Ectodermal cell (in vitro differentiated cells): ENCODE data around the gene DLG3.

Experiments used
- H3K27ac ChIP-seq: 2 replicates; pipeline ENCODE4 v1.7.0; 2013; ENCODE audit warnings: mild to moderate bottlenecking, low read depth, low read length; ENCODE audit not compliant: insufficient read depth, poor library complexity, severe bottlenecking
- H3K27me3 ChIP-seq: 2 replicates; pipeline ENCODE4 v1.7.0; 2013; ENCODE audit warnings: mild to moderate bottlenecking, low read length; ENCODE audit not compliant: insufficient read depth, control insufficient read depth, poor library complexity, severe bottlenecking
- H3K36me3 ChIP-seq: one replicate; pipeline ENCODE4 v1.7.0; 2013; ENCODE audit warnings: low read length; ENCODE audit not compliant: control insufficient read depth, insufficient read depth
- H3K4me1 ChIP-seq: one replicate; pipeline ENCODE4 v1.7.0; 2013; ENCODE audit warnings: low read length; ENCODE audit not compliant: control insufficient read depth, insufficient read depth
- H3K4me3 ChIP-seq: 2 replicates; pipeline ENCODE4 v1.7.0; 2013; ENCODE audit warnings: low read depth, low read length, control low read depth; ENCODE audit not compliant: insufficient read depth
- H3K9me3 ChIP-seq: 2 replicates; pipeline ENCODE4 v1.7.0; 2013; ENCODE audit warnings: mild to moderate bottlenecking, low read length, moderate library complexity; ENCODE audit not compliant: control insufficient read depth
- WGBS, 2 experiments: methylation state at CpG; one replicate each; pipeline ENCODE4 v1.1.7; 2013; ENCODE audit warnings: missing lambda C conversion rate in 2 of 2; 5-methylcytosine and 5-hydroxymethylcytosine counted together

DLG3 gene

DNA sequence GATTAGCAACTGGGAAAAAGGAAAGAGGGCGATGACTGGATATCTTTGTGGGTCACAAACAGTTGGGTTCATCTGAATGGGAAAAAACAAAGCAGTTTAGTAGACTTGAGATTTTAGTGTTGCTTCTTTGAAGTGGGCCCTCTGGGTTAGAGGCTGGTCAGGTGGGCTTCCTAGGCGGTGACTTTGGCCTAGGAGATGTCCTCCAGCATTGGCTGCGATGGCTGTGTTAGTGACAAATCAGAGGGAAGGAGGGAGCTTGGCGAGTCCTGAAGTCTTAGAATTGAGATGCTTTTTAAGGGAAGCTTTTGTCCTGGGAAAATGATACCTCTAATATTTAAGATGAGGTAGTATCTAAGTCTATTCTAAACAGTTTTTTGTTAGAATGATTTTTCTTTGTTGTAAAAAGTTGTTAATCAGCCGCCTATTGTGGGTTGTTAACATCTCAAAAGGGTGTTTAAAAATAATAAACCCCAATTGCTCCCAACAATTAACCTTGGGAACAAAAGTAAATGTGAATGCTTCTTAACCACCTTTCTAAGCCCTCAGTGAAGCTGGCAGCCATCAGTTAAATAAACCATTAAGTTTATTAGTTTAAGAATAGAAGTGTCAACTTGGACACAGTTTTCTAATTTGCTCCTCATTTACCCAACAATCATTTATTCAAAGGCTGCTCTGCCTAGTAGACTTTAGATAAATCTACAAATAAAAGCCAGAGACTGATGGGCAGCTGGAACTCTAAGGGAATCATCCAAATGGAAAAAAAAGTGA, 31.7 kb downstream of the DLG3 start:
- Histone ChIP-seq H3K36me3 (peaks cover 4% of the 10 kb centered on the region), H3K27ac (no peak overlapping the region), H3K4me1 (peaks cover 35% of the 10 kb centered on the region), H3K4me3 (no peak overlapping the region), H3K9me3 (no peaks in the 10 kb centered on the region), H3K27me3 (no peaks in the 10 kb centered on the region)
- WGBS, 2 experiments, result 35 to 41% methylated on average over 4 of the region's 5 CpGs

DNA sequence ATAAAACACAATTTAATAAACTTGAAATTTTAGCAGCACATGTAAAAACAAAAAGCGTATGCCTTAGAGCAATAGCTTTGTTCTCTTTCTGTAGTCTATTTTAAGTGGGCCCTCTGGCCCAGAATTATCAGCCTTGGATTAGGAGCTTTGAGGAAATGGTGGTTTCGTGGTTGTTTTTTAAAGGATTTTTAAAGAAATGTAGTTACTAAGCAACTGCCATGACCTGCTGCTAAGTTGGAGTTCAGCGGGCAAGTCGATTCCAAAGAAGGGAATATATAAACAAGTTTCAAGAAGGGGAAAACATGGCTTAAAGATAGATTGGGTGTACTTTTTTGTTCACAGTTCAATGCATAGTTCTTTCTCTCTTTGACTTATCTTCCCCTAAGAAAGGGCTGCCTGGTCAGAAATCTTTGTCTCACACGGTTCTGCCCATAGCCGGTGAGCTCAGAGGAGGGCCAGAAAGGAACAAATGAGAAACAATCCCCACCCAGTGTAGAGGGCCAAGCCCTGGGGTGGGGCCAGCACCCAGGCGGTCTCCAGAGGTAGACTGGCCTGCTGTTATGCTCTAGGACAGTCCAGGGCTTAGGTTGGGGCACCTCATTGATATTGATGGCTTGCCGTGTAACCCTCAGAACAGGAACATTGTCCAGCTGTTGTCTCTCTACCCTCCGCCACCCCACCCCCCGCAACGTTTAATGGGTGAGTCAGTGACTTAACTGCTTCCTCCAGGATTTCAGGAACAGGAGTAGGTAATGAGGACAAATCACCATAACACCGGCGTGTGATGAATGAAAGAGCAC, 32.5 kb downstream of the DLG3 start:
- peak overlapping the region; percentile 36 for H3K27ac ChIP-seq
- no peaks in the 10 kb centered on the region for H3K27me3 ChIP-seq
- H3K4me3 ChIP-seq, result no peak overlapping the region
- WGBS, 2 experiments, result 27 to 32% methylated on average over 12 to 13 of the region's 13 CpGs
- H3K9me3 ChIP-seq, result no peaks in the 10 kb centered on the region
- H3K36me3 ChIP-seq, result peaks cover 4% of the 10 kb centered on the region
- H3K4me1 ChIP-seq, result peaks cover 35% of the 10 kb centered on the region

DNA sequence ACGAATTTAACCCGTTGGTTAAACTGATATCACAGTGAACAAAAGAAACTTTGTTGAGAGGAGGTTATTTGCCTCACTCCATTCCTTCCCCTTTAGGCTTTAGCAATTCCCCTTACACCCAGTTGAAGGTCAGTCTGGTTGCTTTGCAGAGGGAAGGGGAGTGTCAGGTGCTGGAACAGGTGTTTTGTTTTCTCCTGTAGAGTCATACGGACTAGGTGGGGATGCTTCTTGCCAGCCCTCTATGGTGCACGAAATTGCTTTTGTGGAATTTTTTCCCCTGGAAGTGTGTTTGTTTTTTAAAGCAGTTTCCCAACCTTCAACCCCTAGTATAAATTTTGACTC, 33.1 kb downstream of the DLG3 start:
- H3K36me3 ChIP-seq, result peaks cover 4% of the 10 kb centered on the region
- H3K4me3 ChIP-seq, result no peak overlapping the region
- WGBS, 2 experiments, result 24 to 33% methylated on average over 3 to 4 of the region's 4 CpGs
- H3K9me3 ChIP-seq, result no peaks in the 10 kb centered on the region
- no peaks in the 10 kb centered on the region for H3K27me3 ChIP-seq
- H3K27ac ChIP-seq, result no peak overlapping the region
- H3K4me1 ChIP-seq, result peaks cover 35% of the 10 kb centered on the region

DNA sequence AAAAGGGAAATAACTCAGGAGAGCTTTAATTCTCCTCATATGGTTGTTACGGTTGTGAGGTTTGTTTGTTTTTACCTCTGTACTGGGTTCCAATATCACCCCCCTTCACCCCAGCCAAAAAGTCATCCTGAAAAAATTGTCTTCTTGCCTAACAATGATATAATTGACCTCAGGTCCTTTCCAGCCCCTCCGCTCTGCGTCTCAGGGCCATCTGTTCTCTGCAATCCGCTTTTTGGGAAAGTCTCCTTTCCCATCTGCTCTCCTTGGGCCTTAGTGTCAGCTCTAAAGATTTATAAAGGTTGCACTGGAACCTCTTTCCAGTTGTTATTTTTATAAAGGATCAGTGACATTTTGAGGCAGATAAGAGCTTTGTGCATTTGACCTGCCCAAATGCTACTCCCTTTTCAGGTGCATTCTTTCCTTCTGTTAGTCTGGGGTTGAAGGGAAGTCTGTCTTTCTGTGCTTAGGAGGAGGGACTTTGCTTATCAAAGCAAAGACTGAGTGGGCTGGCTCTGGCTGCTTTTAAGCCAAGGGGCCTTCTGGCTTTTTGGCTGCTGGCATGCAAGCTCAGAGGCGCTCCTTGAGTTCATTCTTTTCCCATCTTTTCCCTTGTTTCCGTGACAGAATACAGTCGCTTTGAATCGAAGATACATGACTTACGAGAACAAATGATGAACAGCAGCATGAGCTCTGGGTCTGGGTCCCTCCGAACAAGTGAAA, 34.1 kb downstream of the DLG3 start:
- Histone ChIP-seq H3K27me3 (no peaks in the 10 kb centered on the region), H3K4me3 (no peak overlapping the region), H3K4me1 (peaks cover 38% of the 10 kb centered on the region), H3K36me3 (peaks cover 4% of the 10 kb centered on the region), H3K27ac (peak overlapping the region; percentile 2), H3K9me3 (no peaks in the 10 kb centered on the region)
- WGBS, 2 experiments, result 55 to 58% methylated on average over 9 to 10 of the region's 10 CpGs

DNA sequence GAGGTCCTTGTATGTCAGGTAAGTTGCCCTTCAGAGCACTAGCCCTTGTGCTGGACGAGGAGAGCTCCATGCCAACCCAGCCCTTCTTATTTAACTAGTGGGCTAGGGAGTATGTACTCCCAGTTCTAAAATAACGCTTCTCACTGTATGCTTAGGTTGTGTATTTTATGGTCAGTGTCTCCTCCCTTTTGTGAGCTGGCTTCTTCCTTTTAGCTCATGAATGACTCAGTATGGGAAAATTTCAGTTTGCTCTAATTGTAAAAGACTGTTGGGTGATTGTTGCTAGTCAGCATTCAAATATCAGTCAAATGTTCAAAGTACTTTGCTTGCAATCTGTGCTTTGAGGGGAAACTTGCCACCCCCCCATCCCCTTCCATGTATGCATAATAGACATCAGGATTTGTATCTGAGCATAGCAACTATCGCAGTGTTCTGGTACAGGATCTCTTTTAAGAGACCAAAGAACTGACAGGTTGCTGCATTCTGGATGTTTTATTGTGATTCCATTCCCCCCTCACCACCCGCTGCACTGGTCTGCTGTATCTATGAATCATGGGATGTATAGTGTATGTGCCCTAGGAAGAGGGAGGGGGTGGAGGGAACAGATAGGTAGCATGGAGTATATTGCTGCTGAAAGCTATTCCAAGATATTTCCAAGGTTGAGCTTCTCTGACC, 34.7 kb downstream of the DLG3 start:
- Histone ChIP-seq H3K4me1 (peaks cover 38% of the 10 kb centered on the region), H3K9me3 (no peaks in the 10 kb centered on the region), H3K27me3 (no peaks in the 10 kb centered on the region), H3K4me3 (no peak overlapping the region), H3K27ac (no peak overlapping the region), H3K36me3 (peaks cover 4% of the 10 kb centered on the region)
- 64 to 83% methylated on average over 2 to 4 of the region's 4 CpGs for WGBS, 2 experiments

DNA sequence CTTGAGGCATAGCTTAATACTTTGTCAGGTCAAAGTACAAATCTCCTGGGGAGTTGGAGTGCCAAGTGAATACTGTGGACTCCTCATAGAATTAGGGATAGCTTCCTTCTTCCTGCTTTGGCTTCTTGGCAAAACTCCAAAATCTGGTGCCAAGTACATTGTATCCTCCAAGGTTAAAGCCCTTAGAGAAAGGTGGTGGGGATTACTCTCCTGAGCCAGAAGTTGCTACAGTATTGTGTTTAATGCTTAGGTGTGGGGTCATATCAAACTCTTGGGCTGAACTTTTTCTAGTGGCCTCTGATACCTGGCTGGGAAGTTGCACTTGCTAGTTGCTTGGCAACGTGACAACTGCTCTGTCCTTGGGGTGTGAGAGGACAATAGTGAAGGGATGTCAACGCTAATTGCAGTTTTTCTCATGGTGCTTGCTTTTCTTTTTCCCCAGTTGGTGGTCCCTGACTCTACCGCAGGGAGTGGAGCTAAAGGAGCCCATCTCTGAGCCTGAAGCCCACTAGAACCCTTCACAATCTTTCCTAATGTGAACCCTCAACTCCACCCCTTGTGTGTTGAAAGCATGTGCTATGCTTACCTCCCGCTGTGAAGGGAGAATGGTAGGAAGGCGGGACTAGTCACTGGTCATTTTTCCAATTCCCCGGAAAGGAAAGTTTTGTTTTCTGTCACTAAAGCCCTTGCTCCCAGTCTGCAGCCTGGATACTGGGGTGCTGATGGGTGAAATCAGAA, 35.5 kb downstream of the DLG3 start:
- 19 to 20% methylated on average over 6 of the region's 6 CpGs for WGBS, 2 experiments
- Histone ChIP-seq H3K9me3 (no peaks in the 10 kb centered on the region), H3K27me3 (no peaks in the 10 kb centered on the region), H3K4me3 (no peak overlapping the region), H3K4me1 (peaks cover 38% of the 10 kb centered on the region), H3K36me3 (peaks cover 1% of the 10 kb centered on the region), H3K27ac (no peak overlapping the region)

DNA sequence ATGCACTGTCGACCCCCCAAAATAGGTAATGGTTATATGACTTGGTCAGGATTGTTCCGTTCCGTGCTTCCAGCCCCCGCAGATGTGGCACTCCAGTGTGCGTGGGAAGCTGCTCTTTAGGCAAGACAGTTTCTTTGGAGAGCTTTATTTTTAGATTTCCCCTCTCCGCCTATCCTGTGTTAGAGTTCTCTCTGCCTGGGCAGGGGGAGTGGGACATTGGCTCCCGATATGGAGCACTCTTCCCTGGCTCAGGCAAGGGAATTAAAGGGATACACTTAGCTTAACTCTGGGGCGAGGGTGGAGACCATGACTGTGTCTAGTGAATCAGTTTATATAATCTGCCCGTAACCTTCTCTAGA, 36.0 kb downstream of the DLG3 start:
- Histone ChIP-seq H3K27me3 (no peaks in the 10 kb centered on the region), H3K27ac (no peak overlapping the region), H3K4me1 (peaks cover 35% of the 10 kb centered on the region), H3K4me3 (no peak overlapping the region), H3K9me3 (no peaks in the 10 kb centered on the region), H3K36me3 (peaks cover 3% of the 10 kb centered on the region)
- WGBS, 2 experiments, result 83 to 92% methylated on average over 7 to 9 of the region's 9 CpGs

DNA sequence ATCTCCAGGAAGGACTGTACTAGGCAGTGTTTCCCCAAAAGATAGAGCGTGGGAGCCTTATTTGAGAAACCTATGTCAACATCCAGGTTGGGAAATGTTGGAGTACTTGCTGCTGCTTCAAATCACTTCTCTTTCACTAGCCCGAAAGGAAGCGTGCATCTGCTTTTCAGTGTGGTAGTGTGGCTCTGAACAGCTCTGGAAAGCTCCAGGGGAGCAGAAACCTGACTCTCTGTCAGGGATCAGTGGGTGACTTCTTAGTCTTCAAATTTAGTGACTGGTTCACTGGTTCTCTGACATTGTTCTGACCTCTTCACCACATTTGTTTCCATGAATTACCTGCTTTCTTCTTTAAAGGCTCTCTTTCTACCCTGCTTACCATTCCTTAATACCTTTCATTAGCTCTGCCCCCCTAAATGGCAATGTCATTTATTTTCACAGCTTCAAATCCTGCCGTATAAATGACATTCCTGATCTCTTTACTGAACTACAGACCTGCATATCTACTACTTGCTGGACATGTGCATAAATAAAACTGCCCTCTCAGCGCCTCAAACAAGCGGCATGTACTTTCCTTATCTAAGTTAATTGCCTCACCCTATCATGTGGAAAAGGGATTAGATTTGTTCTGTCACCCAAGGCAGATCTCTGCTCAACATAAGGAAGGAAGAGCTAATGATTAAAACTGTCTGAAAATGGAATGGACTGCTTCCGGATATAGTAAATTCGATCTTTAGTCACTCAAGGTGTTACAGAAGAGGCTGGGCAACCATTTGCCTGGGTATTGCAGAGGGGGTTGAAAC, 37.0 kb downstream of the DLG3 start:
- WGBS, 2 experiments, result 76 to 78% methylated on average over 6 to 8 of the region's 8 CpGs
- Histone ChIP-seq H3K4me3 (no peak overlapping the region), H3K9me3 (no peaks in the 10 kb centered on the region), H3K36me3 (peaks cover 6% of the 10 kb centered on the region), H3K27me3 (no peaks in the 10 kb centered on the region), H3K27ac (peak overlapping the region; percentile 3), H3K4me1 (peaks cover 29% of the 10 kb centered on the region)

DNA sequence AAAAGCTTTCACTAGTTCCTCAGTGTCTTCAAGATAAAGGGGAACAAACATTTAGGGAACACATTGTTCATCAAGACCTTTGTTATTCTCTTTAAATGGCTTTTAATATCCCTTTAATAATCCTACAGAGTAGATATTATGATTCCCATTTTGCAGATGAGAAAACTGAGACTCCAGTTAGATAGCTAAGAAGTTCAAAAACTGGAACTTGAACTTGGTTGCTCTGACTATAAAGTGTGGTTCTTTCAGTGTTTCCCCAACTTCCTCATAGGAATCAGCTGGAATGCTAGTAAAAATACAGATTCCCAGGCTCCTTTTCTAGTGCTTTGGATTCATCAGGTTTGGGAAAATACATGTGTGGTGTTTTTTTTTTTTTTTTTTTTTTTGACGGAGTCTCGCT, 37.7 kb downstream of the DLG3 start:
- Histone ChIP-seq H3K4me1 (peaks cover 28% of the 10 kb centered on the region), H3K27me3 (no peaks in the 10 kb centered on the region), H3K36me3 (peaks cover 6% of the 10 kb centered on the region), H3K27ac (no peak overlapping the region), H3K9me3 (no peaks in the 10 kb centered on the region), H3K4me3 (no peak overlapping the region)
- WGBS, 2 experiments, result 83 to 100% methylated on average over 1 to 2 of the region's 2 CpGs
